Stimulated activated CD4-positive, alpha-beta T cell treated with anti-CD3 and anti-CD28 coated beads, Interleukin-4, amount 100 ng/mL, for 48 hours (primary cell): ENCODE results near the gene TNK1.

Source experiments
- DNase-seq, 2 donors: peaks; one replicate each; pipeline ENCODE4 v3.0.0-alpha.2; 2020; ENCODE audit warnings: low read depth in 2 of 2

Gene TNK1

GRCh38 chr17:7410634-7411426, 29.9 kb downstream of the TNK1 start:
- no peak for DNase-seq

DNA sequence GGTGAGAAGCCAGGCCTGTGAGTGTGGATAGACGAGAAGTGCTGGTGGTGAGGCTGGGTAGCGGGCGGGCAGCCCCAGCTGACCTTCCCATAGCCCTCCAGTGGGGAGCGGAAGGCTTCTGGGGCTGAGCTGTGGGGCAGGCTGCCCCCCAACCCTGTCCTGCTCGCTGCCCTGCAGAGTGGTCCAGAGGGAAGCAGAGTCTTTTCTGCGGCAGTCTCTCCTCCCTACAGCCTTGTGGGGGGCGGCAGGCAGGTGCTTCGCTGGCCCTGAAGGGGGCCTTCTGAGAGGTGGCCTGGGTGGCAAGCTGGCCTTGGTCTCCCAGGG, 30.5 kb downstream of the TNK1 start:
- DNase-seq = no peak

DNA sequence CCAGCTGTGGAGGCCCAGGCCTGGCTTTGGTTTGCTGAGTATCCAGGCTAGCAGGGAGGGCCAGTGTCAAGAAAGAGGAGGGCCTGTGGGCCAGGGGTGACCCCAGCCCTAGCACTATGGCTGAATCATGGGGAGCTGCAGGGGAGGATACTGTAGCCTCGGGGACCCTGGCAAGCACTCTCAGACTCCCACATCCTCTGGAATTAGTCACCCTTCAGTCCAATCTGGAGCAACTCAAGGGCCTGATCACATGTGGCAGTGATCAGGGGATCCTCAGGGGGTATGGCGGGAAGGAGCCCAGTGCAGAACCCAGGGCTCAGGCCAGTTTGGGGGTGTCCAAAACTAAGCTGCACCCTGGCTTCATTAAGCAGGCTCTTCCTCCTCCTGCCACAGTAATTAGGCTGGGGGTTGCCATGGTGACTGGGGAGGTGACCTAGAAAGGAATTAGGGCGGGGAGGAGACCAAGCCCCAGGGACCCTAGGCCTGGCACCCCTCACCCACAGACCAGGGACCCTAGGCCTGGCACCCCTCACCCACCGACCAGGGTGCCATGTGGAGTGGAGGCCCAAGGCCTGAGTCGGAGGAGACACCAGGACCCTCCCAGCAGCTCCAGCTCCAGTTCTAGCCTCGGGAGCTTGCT, 32.6 kb downstream of the TNK1 start:
- no peak for DNase-seq

- DNase-seq = no peak
Observed at GRCh38 chr17:7414837-7415236, 33.9 kb downstream of the TNK1 start.

DNA sequence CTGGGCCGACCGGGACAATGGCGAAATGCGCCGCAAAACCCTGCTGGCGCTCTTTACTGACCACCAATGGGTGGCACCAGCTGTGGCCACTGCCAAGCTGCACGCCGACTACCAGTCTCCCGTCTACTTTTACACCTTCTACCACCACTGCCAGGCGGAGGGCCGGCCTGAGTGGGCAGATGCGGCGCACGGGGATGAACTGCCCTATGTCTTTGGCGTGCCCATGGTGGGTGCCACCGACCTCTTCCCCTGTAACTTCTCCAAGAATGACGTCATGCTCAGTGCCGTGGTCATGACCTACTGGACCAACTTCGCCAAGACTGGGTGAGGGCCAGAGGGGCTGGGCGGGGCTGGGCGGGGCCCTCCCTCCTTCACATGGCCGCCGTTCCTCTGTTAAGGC, 34.9 kb downstream of the TNK1 start:
- no peak for DNase-seq

DNA sequence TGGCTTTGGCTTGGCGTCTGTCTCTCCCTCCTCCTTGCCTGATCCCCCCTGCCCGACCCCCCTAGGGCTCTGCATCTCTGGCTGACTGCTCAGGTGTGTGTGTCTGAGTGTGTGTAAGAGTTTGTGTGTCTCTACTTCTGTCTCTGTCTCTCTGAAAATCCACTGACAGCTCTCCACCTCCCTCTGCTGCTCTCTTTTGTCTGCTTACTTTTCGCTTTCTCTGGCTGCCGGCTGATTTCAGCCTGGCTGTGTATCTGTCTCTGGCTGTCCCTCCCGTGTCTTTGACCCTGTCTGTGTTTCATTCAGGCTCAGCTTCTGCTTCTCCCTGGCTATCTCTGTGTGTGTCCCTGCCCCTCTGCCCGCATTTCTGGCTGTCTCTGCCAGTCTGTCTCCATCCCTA, 35.4 kb downstream of the TNK1 start:
- no peak for DNase-seq

DNA sequence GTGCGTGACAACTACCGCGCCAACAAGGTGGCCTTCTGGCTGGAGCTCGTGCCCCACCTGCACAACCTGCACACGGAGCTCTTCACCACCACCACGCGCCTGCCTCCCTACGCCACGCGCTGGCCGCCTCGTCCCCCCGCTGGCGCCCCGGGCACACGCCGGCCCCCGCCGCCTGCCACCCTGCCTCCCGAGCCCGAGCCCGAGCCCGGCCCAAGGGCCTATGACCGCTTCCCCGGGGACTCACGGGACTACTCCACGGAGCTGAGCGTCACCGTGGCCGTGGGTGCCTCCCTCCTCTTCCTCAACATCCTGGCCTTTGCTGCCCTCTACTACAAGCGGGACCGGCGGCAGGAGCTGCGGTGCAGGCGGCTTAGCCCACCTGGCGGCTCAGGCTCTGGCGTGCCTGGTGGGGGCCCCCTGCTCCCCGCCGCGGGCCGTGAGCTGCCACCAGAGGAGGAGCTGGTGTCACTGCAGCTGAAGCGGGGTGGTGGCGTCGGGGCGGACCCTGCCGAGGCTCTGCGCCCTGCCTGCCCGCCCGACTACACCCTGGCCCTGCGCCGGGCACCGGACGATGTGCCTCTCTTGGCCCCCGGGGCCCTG, 36.3 kb downstream of the TNK1 start:
- DNase-seq = no peak

GRCh38 chr17:7418472-7419152, 37.7 kb downstream of the TNK1 start:
- DNase-seq = no peak

DNA sequence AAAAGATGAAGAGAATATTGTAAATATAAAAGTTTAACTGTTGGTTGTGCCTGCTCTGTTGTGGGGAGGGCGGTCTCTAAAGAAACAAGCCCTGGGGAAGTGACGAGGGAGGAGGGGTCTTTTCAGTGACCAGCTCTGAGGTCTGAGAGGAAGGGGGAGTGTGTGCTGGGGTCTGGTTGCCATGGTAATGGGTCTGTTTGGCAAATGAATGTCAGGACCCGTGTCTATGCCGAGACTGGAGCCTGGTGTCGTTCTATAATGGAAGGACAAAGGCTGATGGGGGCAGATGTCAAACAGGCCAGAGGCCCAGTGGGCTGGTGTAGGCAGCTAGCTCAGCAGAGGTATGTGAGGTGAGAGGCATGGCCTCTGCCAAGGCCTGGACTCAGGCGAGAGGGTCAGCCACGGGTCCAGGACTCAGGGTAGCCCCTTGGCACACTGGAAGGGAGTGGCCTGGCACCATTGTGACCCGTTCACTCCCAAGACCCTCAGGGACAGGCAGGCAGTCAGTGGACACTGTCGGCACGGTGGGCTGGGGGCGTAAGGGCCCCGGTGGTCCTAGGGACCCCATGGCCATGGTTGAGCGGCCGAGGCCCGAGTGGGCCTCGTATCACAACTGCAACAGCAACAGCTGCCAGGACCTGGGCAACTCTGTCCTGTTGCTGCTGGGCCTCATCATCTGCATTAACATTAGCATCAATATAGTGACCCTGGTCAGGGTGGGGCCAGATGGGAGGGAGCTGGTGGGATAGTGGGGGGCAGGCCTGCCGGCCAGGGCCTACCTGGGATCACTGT, 39.1 kb downstream of the TNK1 start, which contains the start of gene SPEM1:
TSS of gene SPEM1 (plus strand) at position 506 of the 792 bp plus-strand sequence. CDS start at position 567, 61 bp downstream.
- no peak for DNase-seq

GRCh38 chr17:7421186-7421585, 40.3 kb downstream of the TNK1 start:
- DNase-seq = no peak

GRCh38 chr17:7423679-7424078, 42.8 kb downstream of the TNK1 start:
- no peak for DNase-seq

- DNase-seq = no peak
Observed at GRCh38 chr17:7425316-7425715, 44.4 kb downstream of the TNK1 start, which contains the start of gene SPEM2. TSS of gene SPEM2 (plus strand) at chr17:7425616. CDS start at chr17:7425689, 73 bp downstream.

DNA sequence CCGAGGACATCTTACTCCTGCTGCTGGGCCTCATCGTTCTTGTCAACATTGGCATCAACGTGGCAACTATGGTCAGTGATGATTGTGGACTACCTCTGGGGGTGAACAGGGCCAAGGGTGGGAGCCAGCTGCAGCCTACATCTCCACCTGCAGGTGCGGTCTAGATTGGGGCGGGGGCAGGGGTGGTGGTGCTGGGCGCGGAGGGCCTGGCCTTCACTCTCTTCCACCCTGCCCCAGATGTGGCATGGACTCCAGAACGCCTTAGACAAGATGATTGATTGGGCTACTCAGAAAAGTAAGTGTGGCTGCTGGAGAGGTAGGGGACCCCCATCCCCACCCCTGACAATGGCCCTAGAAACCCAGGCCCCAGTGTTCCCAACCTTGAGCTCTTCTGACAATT, 44.9 kb downstream of the TNK1 start:
- DNase-seq = no peak

DNA sequence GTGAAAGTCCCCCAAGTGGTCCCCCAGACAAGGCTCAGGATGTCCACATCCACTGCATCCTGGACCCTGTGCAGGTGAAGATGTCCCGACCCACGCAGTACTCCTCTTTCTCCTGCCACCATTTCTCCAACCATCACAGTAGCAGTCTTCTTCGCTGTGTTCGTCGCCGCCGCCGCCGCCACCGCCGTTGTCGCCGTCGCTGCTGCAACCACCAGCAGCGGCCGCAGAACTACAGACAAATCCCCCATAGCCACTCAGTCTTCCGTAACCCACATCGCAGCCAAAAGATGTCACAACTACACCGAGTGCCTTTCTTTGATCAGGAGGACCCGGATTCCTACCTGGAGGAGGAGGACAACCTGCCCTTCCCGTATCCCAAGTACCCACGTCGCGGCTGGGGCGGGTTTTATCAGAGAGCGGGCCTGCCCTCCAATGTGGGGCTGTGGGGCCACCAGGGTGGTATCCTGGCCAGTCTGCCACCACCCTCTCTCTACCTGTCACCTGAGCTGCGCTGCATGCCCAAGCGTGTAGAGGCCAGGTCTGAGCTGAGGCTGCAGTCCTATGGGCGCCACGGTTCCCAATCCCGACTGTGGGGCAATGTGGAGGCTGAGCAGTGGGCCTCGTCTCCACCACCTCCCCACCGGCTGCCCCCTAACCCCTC, 45.4 kb downstream of the TNK1 start:
- DNase-seq = no peak

DNA sequence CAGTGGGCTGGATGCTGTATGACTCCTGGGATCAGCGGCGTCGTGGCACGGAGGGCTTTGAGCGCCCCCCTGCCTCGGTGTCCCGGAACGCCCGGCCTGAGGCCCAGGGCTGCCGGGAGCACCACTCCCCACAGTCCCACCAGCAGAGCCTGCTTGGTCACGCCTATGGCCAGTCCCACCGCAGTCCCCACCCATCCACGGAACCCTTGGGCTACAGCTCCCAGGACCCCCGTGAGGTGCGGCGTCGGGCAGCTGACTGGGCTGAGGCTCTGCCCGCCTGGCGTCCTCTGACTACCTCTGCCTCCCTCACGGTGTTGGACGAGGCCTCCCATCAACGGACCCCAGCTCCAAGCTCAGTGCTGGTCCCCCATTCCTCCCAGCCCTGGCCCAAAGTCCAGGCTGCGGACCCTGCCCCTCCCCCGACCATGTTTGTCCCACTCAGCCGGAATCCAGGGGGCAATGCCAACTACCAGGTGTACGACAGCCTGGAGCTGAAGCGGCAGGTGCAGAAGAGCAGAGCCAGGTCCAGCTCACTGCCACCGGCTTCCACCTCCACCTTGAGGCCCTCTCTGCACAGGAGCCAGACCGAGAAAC, 46.1 kb downstream of the TNK1 start:
- DNase-seq = no peak

GRCh38 chr17:7427549-7427948, 46.7 kb downstream of the TNK1 start:
- DNase-seq = no peak

DNA sequence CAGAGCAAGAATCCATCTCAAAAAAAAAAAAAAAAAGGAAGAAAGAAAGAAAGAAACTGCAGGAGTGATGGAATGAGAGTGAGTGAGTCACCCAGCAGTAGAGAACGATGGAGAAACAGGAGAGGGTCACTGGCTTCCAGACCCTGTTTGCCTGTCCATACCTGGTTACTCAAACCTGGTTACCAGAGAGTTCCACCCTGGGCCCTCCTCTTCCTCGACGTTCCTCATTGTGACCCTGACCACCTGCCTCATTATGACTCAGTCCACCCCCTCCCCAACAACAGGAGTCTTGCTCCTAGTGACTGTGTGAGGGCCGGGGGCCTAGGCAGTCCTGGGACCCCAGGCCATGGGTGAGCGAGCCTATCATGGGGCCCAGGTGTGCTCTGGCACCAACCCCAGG, 47.7 kb downstream of the TNK1 start, which contains the start of gene SPEM3:
TSS of gene SPEM3 (plus strand) at position 301 of the 400 bp plus-strand sequence. CDS start at position 347, 46 bp downstream.
- DNase-seq = no peak

- no peak for DNase-seq
Observed at GRCh38 chr17:7429722-7430121, 48.8 kb downstream of the TNK1 start.

GRCh38 chr17:7431231-7431630, 50.3 kb downstream of the TNK1 start:
- no peak for DNase-seq

DNA sequence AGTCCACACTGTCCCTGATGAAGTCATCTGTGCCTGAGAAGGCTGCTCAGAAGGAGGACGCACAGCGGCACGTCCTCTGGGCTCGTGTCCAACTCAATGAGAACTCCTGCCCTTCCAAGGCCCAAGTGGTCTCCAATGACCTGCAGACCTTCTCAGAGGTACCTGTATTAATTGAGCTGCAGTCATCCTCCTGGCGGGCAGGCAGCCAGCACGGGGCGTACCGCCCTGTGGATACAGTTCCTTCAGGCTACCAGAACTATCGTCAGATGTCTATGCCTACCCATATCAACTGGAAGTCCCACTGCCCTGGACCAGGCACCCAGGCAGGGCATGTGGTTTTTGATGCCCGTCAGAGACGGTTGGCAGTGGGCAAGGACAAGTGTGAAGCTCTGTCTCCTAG, 51.4 kb downstream of the TNK1 start:
- DNase-seq = no peak
